GM12874 (cell line): ENCODE measurements around the gene SYT13.

ENCODE experiments used
- CTCF ChIP-seq: IDR thresholded peaks from 2 replicates; pipeline ENCODE4 v1.5.1; 2011; ENCODE audit warnings: low read depth, mild to moderate bottlenecking, control low read depth, low read length, moderate library complexity; ENCODE audit not compliant: insufficient read depth

SYT13 gene

GRCh38 chr11:45285250-45285828 lies 802 bp downstream of the SYT13 start:
- no peak for TF ChIP-seq CTCF

- no peak for TF ChIP-seq CTCF
Observed at GRCh38 chr11:45282081-45282480, 4.1 kb downstream of the SYT13 start.

GRCh38 chr11:45280449-45280848 lies 5.7 kb downstream of the SYT13 start:
- no peak for TF ChIP-seq CTCF

GRCh38 chr11:45279645-45280044 lies 6.5 kb downstream of the SYT13 start:
- TF ChIP-seq CTCF = no peak

GRCh38 chr11:45278714-45279113 lies 7.4 kb downstream of the SYT13 start:
- TF ChIP-seq CTCF = no peak

- TF ChIP-seq CTCF = no peak
Observed at GRCh38 chr11:45275828-45276227, 10.3 kb downstream of the SYT13 start.

GRCh38 chr11:45274206-45274605 lies 11.9 kb downstream of the SYT13 start:
- no peak for TF ChIP-seq CTCF
